Adrenal gland (tissue), 12 donors: ENCODE measurements around the gene CNKSR2. TPM values are rescaled to one million over a fixed set of nuclear protein-coding genes. Genes with fewer than 3 reads are reported as not detected.

Experiments used
- DNase-seq, 7 donors: peaks; one replicate each; pipeline ENCODE4 v3.0.0-alpha.2; 2019 to 2020
- H3K27ac ChIP-seq, 5 donors: fragments of 200-600 bp; sonication (generic) in 4 of 5; 1 replicate in 3 of 5; 2 replicates in 2 of 5; pipeline versions ENCODE4 v1.5.1 to v1.8.0; 2016 to 2020; ENCODE audit warnings: mild to moderate bottlenecking in 1 of 5
- H3K27me3 ChIP-seq: fragments of 200-600 bp; 2 replicates; pipeline ENCODE4 v1.8.0; 2021
- H3K36me3 ChIP-seq, 2 donors: fragments of 200-600 bp; replicated peaks in 1 of 2; 1 replicate in 1 of 2; 2 replicates in 1 of 2; pipeline versions ENCODE4 v1.5.1 to v1.8.0; 2018 to 2022
- H3K4me1 ChIP-seq, 2 donors: fragments of 200-600 bp; replicated peaks in 1 of 2; 1 replicate in 1 of 2; 2 replicates in 1 of 2; pipeline versions ENCODE4 v1.5.1 to v1.8.0; 2018 to 2021
- H3K4me3 ChIP-seq, 4 donors: fragments of 200-600 bp; sonication (generic) in 3 of 4; one replicate each; pipeline ENCODE4 v1.5.1; 2016 to 2018
- H3K9me3 ChIP-seq, 3 donors: fragments of 200-600 bp; sonication (generic) in 1 of 3; replicated peaks in 1 of 3; 1 replicate in 2 of 3; 2 replicates in 1 of 3; pipeline versions ENCODE4 v1.5.1 to v1.8.0; 2016 to 2021
- CTCF ChIP-seq, 6 experiments: fragments of 450-650 bp in 4 of 6; fragments of 200-600 bp in 2 of 6; sonication (generic) in 1 of 6; IDR thresholded peaks; 1 replicate in 5 of 6; 2 replicates in 1 of 6; pipeline versions ENCODE4 v1.5.1 to v1.8.0; 2016 to 2021; ENCODE audit warnings: antibody characterized with exemption in 6 of 6, mild to moderate bottlenecking in 2 of 6, moderate library complexity in 1 of 6
- POLR2A ChIP-seq, 2 donors: fragments of 450-650 bp; IDR thresholded peaks; one replicate each; pipeline ENCODE4 v1.6.1; 2017; ENCODE audit warnings: antibody characterized with exemption in 2 of 2, mild to moderate bottlenecking in 2 of 2, moderate library complexity in 1 of 2
- WGBS, 4 donors: extraction: QIAGEN DNeasy Blood & Tissue Kit in 2 of 4; methylation state at CpG; one replicate each; pipeline versions ENCODE4 v1.1.5 to v1.1.7; 2013 to 2017; 5-methylcytosine and 5-hydroxymethylcytosine counted together
- intact Hi-C, 2 donors: fragments of 100-400 bp; cut with DNase I; formaldehyde crosslinking; loops; one replicate each; pipeline versions ENCODE4 v1.14.1 to v1.15.0; 2022 to 2023
- polyA plus RNA-seq, 3 donors: library from polyadenylated mRNA; stranded (reverse); fragments of 200-250 nt in 2 of 3; fragments of 350-450 nt in 1 of 3; fragmentation: Illumina TruSeq in 1 of 3; extraction: RNeasy Lipid Tissue Mini Kit (QIAGEN cat#74804) in 1 of 3; gene quantifications; one replicate each; pipeline ENCODE4 v1.2.3, GENCODE V29; 2013 to 2014
- total RNA-seq, 9 donors: library from RNA; depleted of rRNA in 4 of 9; stranded (reverse); fragments of >200 nt in 4 of 9; fragments of 120-200 nt in 1 of 9; fragmentation: NEBNext Ultra II Directional in 1 of 9; extraction: Animal tissue kit (Norgen Biotek cat#: 25700) in 1 of 9; gene quantifications; one replicate each; pipeline versions ENCODE4 v1.1.0 to v1.2.4, GENCODE V29; 2013 to 2023
- donor health status: healthy with polysubstance abuse.
- donor health status: Bipolar disorder and iron deficiency.
- donor health status: DM: yes; HTN: yes; CAD: no.
- donor health status: DM: no; HTN: no; CAD: no.
- donor health status: DM: no; HTN: no; CAD: no.
- donor health status: DM: yes; HTN: yes; CAD: no.

CNKSR2 gene
- total and polyA plus RNA-seq, 12 donors: 1.5 to 18.2 (median 3.8) TPM

GRCh38 chrX:21655901-21656586, 281.8 kb downstream of the CNKSR2 start:
- no peak for DNase-seq
- peaks cover 30% of the 10 kb centered on the region for H3K27me3 ChIP-seq
- TF ChIP-seq CTCF (IDR thresholded peaks at IDR 0.05) (no peak), POLR2A (IDR thresholded peaks at IDR 0.05) (no peak)
- H3K36me3 ChIP-seq: no peaks in the 10 kb centered on the region
- no peak overlapping the region for H3K27ac ChIP-seq
- H3K9me3 ChIP-seq: no peaks in the 10 kb centered on the region
- peak overlapping the region in 1 of 4 donors; percentile 23 for H3K4me3 ChIP-seq
- 23 to 67% (median 45%) methylated on average over 22 to 76 of the region's 76 CpGs; no CpG with 5 or more reads in 1 of the 4 donors for WGBS, 4 donors
- intact Hi-C loops: no loop called here
- H3K4me1 ChIP-seq: no peaks in the 10 kb centered on the region

- no peaks in the 10 kb centered on the region for H3K9me3 ChIP-seq
- H3K27me3 ChIP-seq: peaks cover 30% of the 10 kb centered on the region
- no peaks in the 10 kb centered on the region for H3K4me1 ChIP-seq
- intact Hi-C loops: no loop called here
- TF ChIP-seq POLR2A (IDR thresholded peaks at IDR 0.05) (no peak), CTCF (IDR thresholded peaks at IDR 0.05) (no peak)
- no peak overlapping the region for H3K27ac ChIP-seq
- 63 to 82% (median 66%) methylated on average over 40 to 61 of the region's 61 CpGs; no CpG with 5 or more reads in 1 of the 4 donors for WGBS, 4 donors
- no peak for DNase-seq
- no peaks in the 10 kb centered on the region for H3K36me3 ChIP-seq
- H3K4me3 ChIP-seq: no peak overlapping the region
These were observed 282.5 kb downstream of the CNKSR2 start for GRCh38 chrX:21656587-21657317.

GRCh38 chrX:21657318-21658151, 283.3 kb downstream of the CNKSR2 start:
- no peak for DNase-seq
- Histone ChIP-seq H3K4me1 (no peaks in the 10 kb centered on the region), H3K4me3 (no peak overlapping the region), H3K9me3 (no peaks in the 10 kb centered on the region), H3K27ac (no peak overlapping the region), H3K36me3 (no peaks in the 10 kb centered on the region), H3K27me3 (peaks cover 30% of the 10 kb centered on the region)
- 63 to 75% (median 69%) methylated on average over 4 to 57 of the region's 57 CpGs for WGBS, 4 donors
- no peak for TF ChIP-seq CTCF (IDR thresholded peaks at IDR 0.05)
- no peak for TF ChIP-seq POLR2A (IDR thresholded peaks at IDR 0.05)
- intact Hi-C loops: no loop called here

- intact Hi-C loops: no loop called here
- Histone ChIP-seq H3K27ac (no peak within 1 kb of the TSS), H3K4me3 (no peak within 1 kb of the TSS), H3K9me3 (no peaks in the 10 kb centered on the region), H3K4me1 (no peaks in the 10 kb centered on the region), H3K27me3 (peaks cover 30% of the 10 kb centered on the region), H3K36me3 (no peaks in the 10 kb centered on the region)
- DNase-seq: no peak
- 17 to 65% (median 31%) methylated on average over 18 to 60 of the region's 60 CpGs for WGBS, 4 donors
- TF ChIP-seq POLR2A (IDR thresholded peaks at IDR 0.05) (no peak), CTCF (IDR thresholded peaks at IDR 0.05) (no peak)
These were observed 284.0 kb downstream of the CNKSR2 start, which contains the start of gene KLHL34 for GRCh38 chrX:21658152-21658737. TSS of gene KLHL34 (minus strand) at chrX:21658330. CDS start at chrX:21657788, 542 bp downstream.
